Measurements from ENCODE around the gene USP31. TPM values are rescaled to one million over a fixed set of nuclear protein-coding genes. Genes with fewer than 3 reads are reported as not detected.

USP31 gene
- total and polyA plus RNA-seq, 2 of the 13 experiments (the other 11 are each of a cell fraction or from before 2014, with no cell fraction given), result 22.5 to 23.3 TPM

GRCh38 chr16:23141959-23142740 lies 7.1 kb downstream of the USP31 start (continued):
- TF ChIP-seq CSRNP2 (CRISPR knock-in tag; conservative IDR thresholded peaks at IDR 0.05; ENCODE audit: low read depth), result no peak
- TF ChIP-seq ZNF17 (CRISPR knock-in tag; IDR thresholded peaks at IDR 0.05), result no peak
- peak; percentile 65 for TF ChIP-seq HDAC2 (CRISPR knock-in tag; IDR thresholded peaks at IDR 0.05)
- no peak for TF ChIP-seq ZNF800 (CRISPR knock-in tag; IDR thresholded peaks at IDR 0.05)
- no peak for TF ChIP-seq CCAR2 (optimal IDR thresholded peaks at IDR 0.05; ENCODE audit: low read depth, low read length)
- no peak; the same call in 1 of the 2 replicates for TF ChIP-seq ZBTB10 (CRISPR knock-in tag; IDR thresholded peaks at IDR 0.05; ENCODE audit: borderline replicate concordance)
- no peak for TF ChIP-seq GPBP1L1 (CRISPR knock-in tag; IDR thresholded peaks at IDR 0.05)
- TF ChIP-seq REPIN1 (CRISPR knock-in tag; IDR thresholded peaks at IDR 0.05; ENCODE audit: borderline replicate concordance, low read depth), result peak; percentile 68; the same call in 1 of the 2 replicates
- no peak for TF ChIP-seq SKI (IDR thresholded peaks at IDR 0.05; ENCODE audit: partially characterized antibody)
- TF ChIP-seq ZNF607 (CRISPR knock-in tag; IDR thresholded peaks at IDR 0.05; ENCODE audit: borderline replicate concordance), result peak; percentile 51; the same call in 1 of the 2 replicates
- TF ChIP-seq ZNF724P (CRISPR knock-in tag; IDR thresholded peaks at IDR 0.05; ENCODE audit: borderline replicate concordance), result no peak
- TF ChIP-seq KMT2B (CRISPR knock-in tag; IDR thresholded peaks at IDR 0.05), result peak; percentile 62
- TF ChIP-seq NFAT5 (CRISPR knock-in tag; IDR thresholded peaks at IDR 0.05), result no peak
- TF ChIP-seq YY1 (IDR thresholded peaks at IDR 0.05; ENCODE audit: insufficient read depth, insufficient replicate concordance, low read depth, low read length), result no peak
- TF ChIP-seq ZNF484 (CRISPR knock-in tag; IDR thresholded peaks at IDR 0.05; ENCODE audit: borderline replicate concordance, low read depth), result no peak

Measured in HepG2 (cell line).